Activated CD4-positive, alpha-beta T cell treated with anti-CD3 and anti-CD28 coated beads, Interleukin-10, Interleukin-2, amounts not matched to agents 100 ng/mL and 50 ng/mL, durations not matched to agents 16 hours and 8 hours (primary cell): ENCODE measurements around the gene MICA.
A peak's percentile ranks its signal among the peaks of the same experiment; 100 is the strongest.
"Not testable (repeated sequence)": the region's sequence is repeated elsewhere in the genome, so short reads cannot be mapped to it uniquely, and the experiment has no call there.

Experiments
- DNase-seq: peaks from one replicate; pipeline ENCODE4 v3.0.0-alpha.2; 2020

The MICA gene

DNA sequence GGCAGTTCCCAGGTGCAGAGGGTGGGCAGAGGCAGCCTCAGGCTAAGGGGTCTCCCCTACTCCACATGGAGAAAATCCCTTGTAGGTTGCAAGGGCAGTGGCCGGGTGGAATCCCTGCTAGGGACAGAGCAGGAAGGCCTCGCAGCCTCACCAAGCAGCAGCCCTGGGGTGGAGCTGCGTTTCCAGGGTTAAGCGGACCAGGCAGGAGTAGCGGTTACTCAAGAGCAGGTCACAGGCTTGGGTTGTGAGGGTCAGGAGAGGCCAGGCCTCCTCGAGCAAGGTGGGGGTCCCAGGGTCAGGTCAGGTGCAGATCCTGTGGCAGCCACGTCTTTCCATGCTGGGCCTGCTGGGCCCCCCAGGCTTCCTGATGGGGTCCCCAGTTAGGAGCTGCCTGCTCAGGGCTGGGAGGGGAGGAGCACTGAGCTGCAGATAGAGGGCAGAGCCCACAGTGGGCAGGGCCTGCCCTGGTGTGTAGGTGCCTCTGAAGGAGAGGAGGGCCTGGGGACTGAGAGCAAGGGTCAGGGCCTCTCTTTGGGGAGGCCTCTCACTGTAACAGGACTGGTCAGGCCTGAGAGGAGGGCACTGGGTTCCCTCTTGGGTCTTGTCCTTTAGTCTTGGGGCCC lies 10.9 kb downstream of the MICA start:
- DNase-seq: not testable (repeated sequence)

DNA sequence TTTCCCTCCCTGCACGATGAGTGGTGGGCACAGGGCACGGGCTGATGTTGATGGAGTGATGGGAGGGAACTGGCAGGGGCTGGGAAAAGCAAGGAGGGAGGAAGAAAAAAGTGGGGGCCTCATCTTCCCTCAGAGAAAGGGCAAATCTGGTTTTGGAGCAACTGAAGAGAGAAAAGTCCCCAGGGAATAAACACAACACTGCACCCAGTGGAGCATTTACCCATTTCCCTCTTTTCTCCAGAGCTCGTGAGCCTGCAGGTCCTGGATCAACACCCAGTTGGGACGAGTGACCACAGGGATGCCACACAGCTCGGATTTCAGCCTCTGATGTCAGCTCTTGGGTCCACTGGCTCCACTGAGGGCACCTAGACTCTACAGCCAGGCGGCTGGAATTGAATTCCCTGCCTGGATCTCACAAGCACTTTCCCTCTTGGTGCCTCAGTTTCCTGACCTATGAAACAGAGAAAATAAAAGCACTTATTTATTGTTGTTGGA lies 11.4 kb downstream of the MICA start:
- DNase-seq: no peak

DNA sequence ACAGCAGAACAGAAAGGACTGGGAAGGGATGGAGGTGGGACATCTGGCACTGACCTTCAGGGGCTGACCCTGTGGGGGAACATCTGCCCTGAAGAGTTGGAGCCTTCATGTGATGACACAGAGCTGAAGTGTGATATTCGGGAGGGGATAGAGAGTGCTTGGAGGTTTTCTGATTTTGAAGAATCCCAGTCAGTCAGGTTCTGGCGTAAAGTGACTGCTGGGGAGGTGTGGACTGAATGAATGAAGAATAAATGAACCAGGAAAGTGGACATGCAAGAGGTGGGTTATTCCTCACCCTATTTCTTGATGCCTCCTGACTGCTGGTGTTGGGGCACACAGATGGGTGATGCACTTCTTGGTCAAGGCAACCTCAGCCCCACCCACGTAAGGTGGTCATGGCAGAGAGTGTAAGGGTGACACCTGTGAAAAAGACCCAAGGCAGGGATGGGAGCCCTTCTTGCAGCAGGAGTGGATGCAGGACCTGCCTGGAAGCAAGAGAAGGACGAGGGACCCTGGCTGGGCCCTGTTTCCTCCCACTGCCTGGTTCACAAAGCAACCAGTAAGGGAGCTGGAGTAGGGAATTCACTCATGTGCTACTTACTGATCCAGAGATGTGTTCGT lies 13.1 kb downstream of the MICA start:
- DNase-seq: no peak

- DNase-seq: no peak
Observed at GRCh38 chr6:31418251-31418650, 14.9 kb downstream of the MICA start.

DNA sequence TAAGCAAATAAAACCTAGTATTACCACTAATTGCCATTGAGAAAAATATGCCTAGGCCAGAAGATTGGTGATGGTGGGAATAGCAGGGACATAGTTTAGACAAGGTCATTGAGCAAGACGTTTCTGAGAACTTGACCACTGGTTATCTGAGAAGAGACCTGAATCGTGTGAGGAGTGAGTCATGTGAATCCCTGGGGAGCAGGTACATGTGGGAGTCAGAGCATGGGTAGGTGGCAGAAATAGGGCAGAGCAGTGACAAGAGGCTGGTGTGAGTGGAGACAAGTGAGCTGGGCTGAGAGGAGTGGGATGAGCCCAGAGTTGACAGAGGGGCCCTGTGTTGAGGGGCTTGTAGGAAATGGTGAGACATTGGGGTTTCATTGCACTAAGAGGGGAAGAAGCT lies 16.4 kb downstream of the MICA start:
- no peak for DNase-seq

- DNase-seq: no peak
Observed at GRCh38 chr6:31420546-31420945, 17.2 kb downstream of the MICA start.

DNA sequence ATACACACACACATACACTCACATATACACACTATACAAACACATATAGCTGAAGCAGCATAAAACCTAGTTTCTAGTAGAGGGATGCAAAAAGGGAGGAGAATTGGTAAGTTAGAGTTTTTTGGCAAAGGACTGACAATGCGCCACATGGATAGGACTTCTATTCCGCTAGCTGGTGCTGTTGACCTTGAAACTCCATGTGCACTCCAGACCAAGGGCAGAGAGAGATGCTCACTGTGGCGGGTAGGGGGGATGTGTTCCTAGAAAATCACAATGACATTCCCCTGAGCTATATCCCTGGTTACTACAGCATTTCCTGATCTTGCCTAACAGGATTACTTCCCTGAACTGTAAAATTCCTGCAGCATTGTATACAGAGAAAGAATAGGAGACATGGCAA lies 19.2 kb downstream of the MICA start:
- DNase-seq: no peak

DNA sequence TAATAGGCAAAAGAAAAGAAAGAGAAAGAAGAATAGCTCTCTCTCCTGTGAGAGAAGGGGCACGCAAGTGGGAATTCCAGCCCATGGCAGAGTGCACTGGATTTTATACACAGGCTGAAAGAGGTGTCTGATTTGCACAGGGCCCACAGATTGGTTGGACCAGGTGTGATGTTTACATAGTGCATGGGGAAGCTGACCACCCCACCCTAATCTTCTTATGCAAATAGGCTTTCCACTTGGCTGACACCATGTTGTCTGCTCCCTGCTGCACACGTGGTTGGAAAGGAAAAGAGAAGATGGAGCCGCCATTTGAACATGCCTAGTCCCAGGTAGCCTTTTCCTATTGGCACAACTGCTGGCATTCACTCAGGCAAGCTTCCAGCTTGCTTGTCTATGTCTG lies 20.2 kb downstream of the MICA start:
- no peak for DNase-seq

- DNase-seq: no peak
Observed at GRCh38 chr6:31426395-31427354, 23.3 kb downstream of the MICA start.

DNA sequence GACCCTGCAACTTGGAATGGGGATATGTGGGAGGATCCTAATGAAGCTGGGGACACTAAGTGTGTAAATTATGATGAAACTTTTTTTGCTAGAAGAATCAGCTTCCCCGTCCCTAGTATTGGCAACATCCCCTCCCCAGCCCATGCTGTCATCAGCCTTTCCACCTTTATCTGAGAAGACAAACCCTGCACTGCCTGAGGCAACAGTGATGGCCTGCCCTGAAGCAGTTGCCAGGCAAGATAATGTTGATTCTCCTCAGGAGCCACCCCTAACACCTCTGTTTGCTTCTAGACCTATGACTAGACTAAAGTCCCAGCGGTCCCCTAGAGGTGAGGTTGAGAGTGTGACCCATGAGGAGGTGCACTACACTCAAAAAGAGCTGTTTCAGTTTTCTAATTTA lies 27.1 kb downstream of the MICA start:
- no peak for DNase-seq

DNA sequence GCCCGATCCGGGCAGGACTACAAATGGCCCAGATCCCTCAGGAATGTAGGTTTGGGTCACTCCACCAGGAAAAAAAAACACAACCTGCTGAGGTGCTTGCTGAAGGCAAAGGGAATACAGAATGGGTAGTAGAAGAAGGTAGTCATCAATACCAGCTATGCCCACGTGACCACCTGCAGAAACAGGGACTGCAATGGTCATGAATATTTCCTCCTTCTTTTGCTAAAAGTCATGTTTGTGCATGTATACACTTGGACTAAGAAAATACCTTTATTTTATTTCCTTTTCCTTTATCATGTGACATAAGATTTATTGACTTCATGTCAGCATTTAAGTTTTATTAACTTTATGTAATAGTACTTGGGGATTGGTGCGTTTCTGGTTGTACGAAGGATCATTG lies 31.7 kb downstream of the MICA start:
- not testable (repeated sequence) for DNase-seq

- no peak for DNase-seq
Observed at GRCh38 chr6:31438222-31438621, 34.8 kb downstream of the MICA start.

- DNase-seq: no peak
Observed at GRCh38 chr6:31438677-31439076, 35.3 kb downstream of the MICA start.

- DNase-seq: peak; percentile 79
Observed at GRCh38 chr6:31441365-31442267, 38.2 kb downstream of the MICA start.

- DNase-seq: no peak
Observed at GRCh38 chr6:31446481-31446880, 43.1 kb downstream of the MICA start.

DNA sequence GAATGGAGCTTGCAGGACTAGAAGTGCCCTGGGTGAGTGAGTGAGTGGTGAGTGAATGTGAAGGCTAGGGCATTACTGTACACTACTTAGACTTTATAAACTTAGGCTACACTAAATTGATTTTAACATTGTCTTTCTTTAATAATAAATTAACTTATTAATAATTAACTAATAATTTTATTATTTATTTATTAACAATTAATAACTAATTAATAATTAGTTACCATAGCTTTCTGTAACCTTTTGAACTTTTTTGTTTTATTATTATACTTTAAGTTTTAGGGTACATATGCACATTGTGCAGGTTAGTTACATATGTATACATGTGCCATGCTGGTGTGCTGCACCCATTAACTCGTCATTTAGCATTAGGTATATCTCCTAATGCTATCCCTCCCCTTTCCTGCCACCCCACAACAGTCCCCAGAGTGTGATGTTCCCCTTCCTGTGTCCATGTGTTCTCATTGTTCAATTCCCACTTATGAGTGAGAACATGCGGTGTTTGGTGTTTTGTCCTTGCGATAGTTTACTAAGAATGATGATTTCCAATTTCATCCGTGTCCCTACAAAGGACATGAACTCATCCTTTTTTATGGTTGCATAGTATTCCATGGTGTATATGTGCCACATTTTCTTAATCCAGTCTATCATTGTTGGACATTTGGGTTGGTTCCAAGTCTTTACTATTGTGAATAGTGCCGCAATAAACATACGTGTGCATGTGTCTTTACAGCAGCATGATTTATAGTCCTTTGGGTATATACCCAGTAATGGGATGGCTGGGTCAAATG lies 43.8 kb downstream of the MICA start:
- DNase-seq: not testable (repeated sequence)

- no peak for DNase-seq
Observed at GRCh38 chr6:31450751-31451150, 47.4 kb downstream of the MICA start.

- no peak for DNase-seq
Observed at GRCh38 chr6:31452859-31453258, 49.5 kb downstream of the MICA start.

- no peak for DNase-seq
Observed at GRCh38 chr6:31453259-31453658, 49.9 kb downstream of the MICA start.

GRCh38 chr6:31459864-31460263 lies 56.5 kb downstream of the MICA start:
- DNase-seq: not testable (repeated sequence)

DNA sequence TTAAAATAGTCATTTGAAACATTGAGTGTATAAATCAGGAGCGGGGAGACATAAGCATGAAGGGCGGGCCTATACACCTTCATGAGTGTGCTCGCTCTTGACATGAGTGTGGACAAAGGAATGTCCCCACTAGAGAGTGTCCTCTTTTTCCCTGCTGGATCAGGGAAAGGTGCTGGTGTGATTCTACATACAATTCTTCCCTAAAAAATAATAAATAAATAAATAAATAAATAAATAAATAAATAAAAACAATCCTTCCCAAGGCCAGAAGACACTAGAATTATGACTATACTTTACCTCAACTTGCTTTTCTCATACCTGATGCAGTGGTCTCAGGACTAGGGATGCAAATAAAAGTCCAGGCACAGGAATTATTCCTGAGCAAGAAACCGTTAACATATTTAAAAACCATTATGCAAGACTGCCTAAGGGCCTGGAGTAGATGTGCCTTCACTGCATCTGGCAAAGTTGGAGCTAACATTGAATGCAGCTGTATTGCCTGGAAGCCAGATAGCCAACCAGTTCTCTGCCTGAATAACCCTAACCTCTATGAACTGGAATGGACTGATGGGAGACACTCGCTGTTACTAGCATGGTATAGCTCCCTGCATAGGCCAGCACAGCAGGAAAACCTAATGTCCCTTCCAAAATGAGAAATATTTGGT lies 57.1 kb downstream of the MICA start:
- DNase-seq: no peak
